Measurements from ENCODE around the gene PTPRK.

The PTPRK gene

GRCh38 chr6:128417698-128418097 lies 102.7 kb downstream of the PTPRK start:
- H3K4me1 Mint-ChIP-seq (ENCODE audit: low read depth): no peaks in the 10 kb centered on the region
- H3K4me3 Mint-ChIP-seq: no peak overlapping the region
- H3K27ac Mint-ChIP-seq: no peak overlapping the region
- H3K9me3 Mint-ChIP-seq (ENCODE audit: low read depth): peaks cover 15% of the 10 kb centered on the region
- H3K27me3 Mint-ChIP-seq: no peaks in the 10 kb centered on the region
- peaks cover 12% of the 10 kb centered on the region for H3K36me3 Mint-ChIP-seq

- Mint-ChIP-seq H3K4me3 (no peak overlapping the region), H3K4me1 (ENCODE audit: low read depth) (no peaks in the 10 kb centered on the region), H3K9me3 (ENCODE audit: low read depth) (peaks cover 15% of the 10 kb centered on the region), H3K27me3 (no peaks in the 10 kb centered on the region), H3K36me3 (peaks cover 12% of the 10 kb centered on the region), H3K27ac (no peak overlapping the region)
These were observed 105.0 kb downstream of the PTPRK start for GRCh38 chr6:128415387-128415786.

- Mint-ChIP-seq H3K9me3 (ENCODE audit: low read depth) (peaks cover 15% of the 10 kb centered on the region), H3K4me3 (no peak overlapping the region), H3K4me1 (ENCODE audit: low read depth) (no peaks in the 10 kb centered on the region), H3K27me3 (no peaks in the 10 kb centered on the region), H3K27ac (no peak overlapping the region), H3K36me3 (peaks cover 12% of the 10 kb centered on the region)
These were observed 105.5 kb downstream of the PTPRK start for GRCh38 chr6:128414943-128415342.

GRCh38 chr6:128413291-128413690 lies 107.1 kb downstream of the PTPRK start:
- no peaks in the 10 kb centered on the region for H3K27me3 Mint-ChIP-seq
- H3K36me3 Mint-ChIP-seq: peaks cover 8% of the 10 kb centered on the region
- no peak overlapping the region for H3K4me3 Mint-ChIP-seq
- no peak overlapping the region for H3K27ac Mint-ChIP-seq
- no peaks in the 10 kb centered on the region for H3K4me1 Mint-ChIP-seq (ENCODE audit: low read depth)
- H3K9me3 Mint-ChIP-seq (ENCODE audit: low read depth): peaks cover 7% of the 10 kb centered on the region

DNA sequence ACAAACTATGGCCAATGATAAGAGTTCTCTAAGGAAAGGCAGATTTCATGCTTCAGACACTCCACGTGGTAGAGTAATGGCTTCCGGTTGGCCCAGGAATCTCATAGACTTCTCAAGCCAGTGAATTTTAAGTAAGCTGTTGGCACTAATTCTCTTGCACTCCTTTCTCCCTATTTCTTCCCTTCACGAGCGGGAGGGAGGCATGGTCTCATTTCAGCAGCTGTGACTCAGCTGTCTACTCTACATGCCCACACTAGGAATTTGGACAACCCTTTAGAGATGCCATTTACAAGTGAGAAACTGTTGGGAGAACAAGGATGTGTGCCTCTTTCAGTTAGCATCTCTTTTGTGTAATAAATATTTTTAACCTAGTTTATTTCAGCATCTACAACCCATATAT lies 107.7 kb downstream of the PTPRK start:
- H3K4me1 Mint-ChIP-seq (ENCODE audit: low read depth): no peaks in the 10 kb centered on the region
- H3K27ac Mint-ChIP-seq: no peak overlapping the region
- H3K4me3 Mint-ChIP-seq: no peak overlapping the region
- peaks cover 1% of the 10 kb centered on the region for H3K9me3 Mint-ChIP-seq (ENCODE audit: low read depth)
- peaks cover 9% of the 10 kb centered on the region for H3K36me3 Mint-ChIP-seq
- no peaks in the 10 kb centered on the region for H3K27me3 Mint-ChIP-seq

DNA sequence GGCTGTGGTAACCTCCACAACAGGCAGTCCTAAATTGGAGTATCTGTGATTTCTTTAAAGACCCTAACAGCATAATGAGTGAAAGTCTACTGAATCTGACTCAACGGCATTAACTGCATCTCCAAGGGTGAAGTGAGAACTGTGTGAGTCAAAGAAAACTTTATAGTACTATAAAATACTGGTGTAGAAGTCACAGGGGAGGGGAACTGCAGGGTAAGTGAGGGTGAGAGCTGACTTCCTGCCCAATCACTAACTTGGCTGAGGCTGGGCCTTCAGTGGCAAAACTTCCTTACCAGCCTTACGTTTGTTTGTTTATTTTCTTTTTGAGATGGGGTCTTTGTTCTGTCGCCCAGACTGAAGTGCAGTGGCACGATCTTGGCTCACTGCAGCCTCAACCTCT lies 109.8 kb downstream of the PTPRK start:
- Mint-ChIP-seq H3K9me3 (ENCODE audit: low read depth) (no peaks in the 10 kb centered on the region), H3K27ac (no peak overlapping the region), H3K4me1 (ENCODE audit: low read depth) (no peaks in the 10 kb centered on the region), H3K4me3 (no peak overlapping the region), H3K27me3 (no peaks in the 10 kb centered on the region), H3K36me3 (peaks cover 12% of the 10 kb centered on the region)

DNA sequence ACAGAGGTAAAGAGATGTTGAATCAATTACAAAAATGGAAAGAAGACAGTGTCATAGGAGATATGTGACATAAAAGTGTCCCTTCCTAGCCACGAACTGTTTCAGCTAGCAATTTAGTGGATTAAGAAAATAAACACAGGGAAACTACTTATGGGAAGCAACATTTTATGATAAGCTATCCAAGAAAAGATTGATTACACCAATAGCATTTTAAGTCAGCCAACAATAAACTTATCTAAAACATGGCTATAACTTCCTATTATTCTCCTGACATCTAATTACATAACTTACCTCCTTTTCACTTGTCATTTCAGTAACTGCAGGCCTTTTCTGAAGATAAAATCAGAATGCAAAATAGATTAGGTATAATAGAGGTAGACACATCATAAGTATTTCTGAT lies 111.4 kb downstream of the PTPRK start:
- H3K4me1 Mint-ChIP-seq (ENCODE audit: low read depth): peaks cover 4% of the 10 kb centered on the region
- H3K9me3 Mint-ChIP-seq (ENCODE audit: low read depth): no peaks in the 10 kb centered on the region
- H3K36me3 Mint-ChIP-seq: peaks cover 12% of the 10 kb centered on the region
- no peak overlapping the region for H3K4me3 Mint-ChIP-seq
- H3K27ac Mint-ChIP-seq: no peak overlapping the region
- no peaks in the 10 kb centered on the region for H3K27me3 Mint-ChIP-seq

GRCh38 chr6:128406453-128406852 lies 113.9 kb downstream of the PTPRK start:
- H3K36me3 Mint-ChIP-seq: peaks cover 13% of the 10 kb centered on the region
- H3K9me3 Mint-ChIP-seq (ENCODE audit: low read depth): no peaks in the 10 kb centered on the region
- peaks cover 4% of the 10 kb centered on the region for H3K4me1 Mint-ChIP-seq (ENCODE audit: low read depth)
- no peak overlapping the region for H3K4me3 Mint-ChIP-seq
- no peak overlapping the region for H3K27ac Mint-ChIP-seq
- H3K27me3 Mint-ChIP-seq: no peaks in the 10 kb centered on the region

- Mint-ChIP-seq H3K9me3 (ENCODE audit: low read depth) (no peaks in the 10 kb centered on the region), H3K27me3 (no peaks in the 10 kb centered on the region), H3K4me1 (ENCODE audit: low read depth) (peaks cover 4% of the 10 kb centered on the region), H3K36me3 (peaks cover 14% of the 10 kb centered on the region), H3K27ac (no peak overlapping the region), H3K4me3 (no peak overlapping the region)
These were observed 116.6 kb downstream of the PTPRK start for GRCh38 chr6:128403618-128404444.

DNA sequence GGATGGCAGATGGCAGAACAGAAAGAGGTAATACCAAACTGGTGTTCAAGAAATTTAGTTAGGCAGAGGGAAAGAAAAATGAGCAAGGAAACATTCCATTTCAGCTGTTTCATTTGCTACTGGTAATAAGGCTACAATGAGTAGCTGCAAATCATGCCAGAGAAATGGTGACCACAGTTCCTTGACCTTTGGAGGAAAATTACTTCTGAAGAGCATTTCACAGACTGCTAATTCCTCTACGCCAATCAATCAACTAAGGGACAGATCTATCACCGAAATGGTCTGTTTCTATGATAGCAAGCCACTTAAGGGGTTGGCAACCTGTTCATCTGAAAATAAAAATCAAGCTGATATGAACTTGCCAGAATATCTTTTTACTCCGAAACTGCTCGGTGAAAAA lies 119.5 kb downstream of the PTPRK start:
- H3K4me3 Mint-ChIP-seq: no peak overlapping the region
- no peaks in the 10 kb centered on the region for H3K27me3 Mint-ChIP-seq
- H3K9me3 Mint-ChIP-seq (ENCODE audit: low read depth): no peaks in the 10 kb centered on the region
- no peak overlapping the region for H3K27ac Mint-ChIP-seq
- peaks cover 4% of the 10 kb centered on the region for H3K4me1 Mint-ChIP-seq (ENCODE audit: low read depth)
- peaks cover 10% of the 10 kb centered on the region for H3K36me3 Mint-ChIP-seq

GRCh38 chr6:128397996-128398395 lies 122.4 kb downstream of the PTPRK start:
- Mint-ChIP-seq H3K27me3 (no peaks in the 10 kb centered on the region), H3K4me3 (no peak overlapping the region), H3K9me3 (ENCODE audit: low read depth) (no peaks in the 10 kb centered on the region), H3K27ac (no peak overlapping the region), H3K4me1 (ENCODE audit: low read depth) (no peaks in the 10 kb centered on the region), H3K36me3 (peaks cover 10% of the 10 kb centered on the region)

GRCh38 chr6:128395596-128395995 lies 124.8 kb downstream of the PTPRK start:
- H3K27ac Mint-ChIP-seq: no peak overlapping the region
- peaks cover 7% of the 10 kb centered on the region for H3K36me3 Mint-ChIP-seq
- no peaks in the 10 kb centered on the region for H3K27me3 Mint-ChIP-seq

GRCh38 chr6:128395188-128395587 lies 125.2 kb downstream of the PTPRK start:
- no peak overlapping the region for H3K4me3 Mint-ChIP-seq
- H3K4me1 Mint-ChIP-seq (ENCODE audit: low read depth): no peaks in the 10 kb centered on the region
- no peak overlapping the region for H3K27ac Mint-ChIP-seq
- H3K27me3 Mint-ChIP-seq: no peaks in the 10 kb centered on the region
- H3K36me3 Mint-ChIP-seq: peaks cover 9% of the 10 kb centered on the region
- H3K9me3 Mint-ChIP-seq (ENCODE audit: low read depth): no peaks in the 10 kb centered on the region

More at GRCh38 chr6:128395596-128395995, 124.8 kb downstream of the PTPRK start:
- Mint-ChIP-seq H3K4me3 (no peak overlapping the region), H3K4me1 (ENCODE audit: low read depth) (no peaks in the 10 kb centered on the region), H3K9me3 (ENCODE audit: low read depth) (no peaks in the 10 kb centered on the region)

GRCh38 chr6:128394167-128394566 lies 126.2 kb downstream of the PTPRK start:
- no peak overlapping the region for H3K4me3 Mint-ChIP-seq
- no peaks in the 10 kb centered on the region for H3K4me1 Mint-ChIP-seq (ENCODE audit: low read depth)
- no peaks in the 10 kb centered on the region for H3K27me3 Mint-ChIP-seq
- H3K36me3 Mint-ChIP-seq: peaks cover 12% of the 10 kb centered on the region
- no peaks in the 10 kb centered on the region for H3K9me3 Mint-ChIP-seq (ENCODE audit: low read depth)
- no peak overlapping the region for H3K27ac Mint-ChIP-seq

GRCh38 chr6:128389820-128390534 lies 130.4 kb downstream of the PTPRK start:
- H3K27me3 Mint-ChIP-seq: no peaks in the 10 kb centered on the region

More at GRCh38 chr6:128389820-128390534, 130.4 kb downstream of the PTPRK start:
- no peaks in the 10 kb centered on the region for H3K9me3 Mint-ChIP-seq (ENCODE audit: low read depth)
- H3K36me3 Mint-ChIP-seq: peaks cover 5% of the 10 kb centered on the region
- H3K4me1 Mint-ChIP-seq (ENCODE audit: low read depth): no peaks in the 10 kb centered on the region
- no peak overlapping the region for H3K27ac Mint-ChIP-seq
- H3K4me3 Mint-ChIP-seq: no peak overlapping the region
